ENCODE measurements around the gene ANKS1B.
"Not testable (repeated sequence)": the region's sequence is repeated elsewhere in the genome, so short reads cannot be mapped to it uniquely, and the experiment has no call there.

ANKS1B gene

GRCh38 chr12:99005601-99006000 is 979.1 kb downstream of the ANKS1B start:
- DNase-seq (ENCODE audit: low spot score): no peak

GRCh38 chr12:99004799-99005466 is 979.8 kb downstream of the ANKS1B start:
- no peak for DNase-seq (ENCODE audit: low spot score)

DNA sequence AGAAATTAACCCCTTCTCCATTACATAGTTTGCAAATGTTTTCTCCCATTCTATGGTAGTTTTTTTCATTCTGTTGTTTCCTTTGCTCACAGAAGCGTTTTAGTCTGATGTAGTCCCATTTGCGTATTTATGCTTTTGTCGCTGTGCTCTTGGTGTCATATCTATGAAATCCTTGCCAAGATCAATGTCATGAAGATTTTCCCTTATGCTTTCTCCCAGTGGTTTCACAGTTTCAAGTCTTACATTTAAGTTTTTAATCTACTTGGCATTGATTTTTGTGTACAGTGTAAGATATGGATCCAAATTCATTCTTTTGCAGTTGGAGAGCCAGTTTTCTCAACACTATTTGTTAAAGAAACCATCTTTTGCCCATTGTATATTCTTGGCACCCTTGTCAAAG is 982.0 kb downstream of the ANKS1B start:
- DNase-seq (ENCODE audit: low spot score): no peak

GRCh38 chr12:99002156-99002555 is 982.6 kb downstream of the ANKS1B start:
- no peak for DNase-seq (ENCODE audit: low spot score)

- DNase-seq (ENCODE audit: low spot score): no peak
These were observed 985.2 kb downstream of the ANKS1B start for GRCh38 chr12:98999559-98999958.

GRCh38 chr12:98998697-98999299 is 985.9 kb downstream of the ANKS1B start:
- DNase-seq (ENCODE audit: low spot score): peak; percentile 42

DNA sequence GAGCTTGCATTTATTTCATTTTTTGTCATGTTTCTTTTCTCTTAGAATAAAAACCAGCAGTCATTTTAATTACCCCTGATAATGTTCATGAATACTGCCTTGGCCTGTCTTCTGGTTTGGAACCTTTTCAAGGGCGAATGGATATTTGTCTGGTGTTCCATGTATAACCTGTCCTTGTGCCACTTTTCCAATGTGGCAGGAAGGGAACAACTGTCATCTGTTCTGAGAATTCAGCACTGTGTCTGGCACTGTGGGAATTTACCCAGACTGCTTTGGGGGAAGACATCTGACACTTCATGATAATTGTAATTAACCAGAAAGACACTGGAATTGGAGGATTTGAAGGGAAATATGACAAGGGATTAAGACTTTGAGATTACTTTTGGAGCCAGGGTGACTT is 986.8 kb downstream of the ANKS1B start:
- DNase-seq (ENCODE audit: low spot score): no peak

DNA sequence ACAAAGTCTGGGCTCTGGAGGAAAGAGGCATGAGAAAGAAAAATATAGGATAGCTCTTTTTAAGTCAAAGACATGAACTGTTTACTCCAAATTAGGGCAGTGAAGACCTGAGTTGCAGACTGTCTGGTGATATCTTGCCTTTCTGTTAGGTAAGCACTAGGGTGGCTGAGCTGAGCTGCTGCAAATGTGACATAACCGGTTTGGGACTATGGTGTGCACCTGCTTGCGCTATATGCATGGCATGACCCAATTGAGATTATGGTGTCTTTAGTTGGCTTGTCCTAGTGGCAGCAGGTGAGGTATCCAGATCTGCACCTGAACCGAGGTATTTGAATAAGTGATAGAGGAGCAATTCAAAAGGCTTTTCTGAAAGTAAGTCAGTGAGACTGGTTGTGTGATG is 994.1 kb downstream of the ANKS1B start:
- no peak for DNase-seq (ENCODE audit: low spot score)

DNA sequence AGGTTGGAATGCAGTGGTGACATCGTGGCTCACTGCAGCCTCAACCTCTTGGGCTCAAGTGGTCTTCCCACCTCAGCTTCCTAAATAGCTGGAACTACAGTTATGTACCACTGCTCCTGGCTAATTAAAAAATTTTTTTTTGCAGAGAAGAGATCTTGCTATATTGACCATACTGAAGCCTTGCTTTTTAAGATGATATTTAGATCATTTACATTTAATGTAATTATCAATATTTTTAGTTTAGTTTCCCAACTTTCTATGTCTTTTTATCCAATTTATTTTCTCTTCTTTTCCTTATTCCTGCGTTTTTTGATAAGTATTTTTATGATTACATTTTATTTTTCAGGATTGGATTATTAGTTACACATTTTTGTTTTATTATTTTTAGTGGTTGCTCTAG is 999.6 kb downstream of the ANKS1B start:
- DNase-seq (ENCODE audit: low spot score): no peak

GRCh38 chr12:98983647-98984046 is 1001.1 kb downstream of the ANKS1B start:
- DNase-seq (ENCODE audit: low spot score): no peak

GRCh38 chr12:98980508-98980907 is 1004.2 kb downstream of the ANKS1B start:
- DNase-seq (ENCODE audit: low spot score): no peak

GRCh38 chr12:98977186-98977585 is 1007.5 kb downstream of the ANKS1B start:
- DNase-seq (ENCODE audit: low spot score): no peak

DNA sequence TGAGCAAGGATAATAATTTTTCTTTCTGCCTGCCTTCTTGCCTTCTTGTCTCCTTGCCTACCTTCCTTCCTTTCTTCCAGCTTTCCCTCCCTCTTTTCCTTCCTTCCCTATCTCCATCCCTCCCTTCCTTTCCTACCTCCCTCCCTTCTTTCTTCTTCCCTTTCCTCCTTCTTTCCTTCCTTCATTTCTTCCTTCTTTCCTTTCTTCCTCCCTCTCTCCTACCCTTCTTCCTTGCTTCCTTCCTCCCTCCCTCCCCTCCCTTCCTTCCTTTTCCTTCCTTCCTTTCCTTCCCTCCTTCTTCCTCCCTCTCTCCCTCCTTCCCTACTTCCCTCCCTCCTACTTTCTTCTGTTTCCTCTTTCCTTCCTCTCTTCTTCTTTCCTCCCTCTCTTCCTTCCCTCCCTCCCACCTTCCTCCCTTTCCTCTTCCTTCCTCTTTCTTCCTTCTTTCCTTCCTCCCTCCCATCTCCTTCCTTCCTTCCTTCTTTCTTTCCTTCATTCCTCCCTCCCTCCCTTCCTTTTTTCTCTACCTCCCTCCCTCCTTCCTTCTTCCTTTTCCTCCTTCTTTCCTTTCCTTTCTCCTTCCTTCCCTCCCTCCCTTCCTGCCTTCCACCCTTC is 1009.9 kb downstream of the ANKS1B start:
- DNase-seq (ENCODE audit: low spot score): no peak

GRCh38 chr12:98973395-98973794 is 1011.3 kb downstream of the ANKS1B start:
- DNase-seq (ENCODE audit: low spot score): peak; percentile 73

- DNase-seq (ENCODE audit: low spot score): no peak
These were observed 1013.8 kb downstream of the ANKS1B start for GRCh38 chr12:98970950-98971349.

DNA sequence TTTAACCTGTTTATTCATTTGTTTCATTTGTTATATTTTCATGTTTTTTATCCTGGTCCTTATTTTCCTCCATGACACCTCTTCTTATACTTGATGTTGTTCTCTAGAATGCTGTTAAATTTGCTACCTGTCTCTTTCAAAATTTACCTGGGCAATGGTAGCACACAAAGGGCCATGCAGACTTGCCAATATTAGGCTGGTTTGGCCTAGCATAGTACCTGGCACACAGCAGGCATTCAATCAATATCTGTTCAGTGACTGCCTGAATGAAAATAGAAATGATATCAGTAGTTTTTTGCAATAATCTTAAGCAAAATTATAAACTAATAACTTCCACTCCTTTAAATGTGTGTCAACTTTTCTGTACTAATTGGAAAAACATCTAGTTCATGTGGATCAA is 1014.5 kb downstream of the ANKS1B start:
- no peak for DNase-seq (ENCODE audit: low spot score)

DNA sequence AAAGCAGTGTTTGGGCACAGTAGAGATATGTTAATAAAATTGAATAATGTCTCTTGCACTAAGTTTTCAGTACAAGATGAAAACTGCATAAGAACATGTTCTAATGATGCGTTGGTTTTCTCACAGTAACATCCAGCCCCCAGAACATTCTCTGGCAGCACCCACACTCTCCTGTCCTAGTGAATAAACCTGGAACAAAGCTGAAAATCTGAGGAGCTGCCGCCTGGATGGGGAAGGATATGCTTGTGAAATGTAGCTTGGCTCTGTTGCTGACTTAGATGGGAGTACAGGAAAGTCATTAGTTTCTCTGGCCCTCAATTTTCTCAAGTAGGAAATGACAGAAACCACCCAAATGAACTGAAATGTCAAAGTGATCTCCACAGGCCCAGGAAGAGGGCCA is 1015.8 kb downstream of the ANKS1B start:
- DNase-seq (ENCODE audit: low spot score): no peak

- not testable (repeated sequence) for DNase-seq (ENCODE audit: low spot score)
These were observed 1027.6 kb downstream of the ANKS1B start for GRCh38 chr12:98957135-98957534.

DNA sequence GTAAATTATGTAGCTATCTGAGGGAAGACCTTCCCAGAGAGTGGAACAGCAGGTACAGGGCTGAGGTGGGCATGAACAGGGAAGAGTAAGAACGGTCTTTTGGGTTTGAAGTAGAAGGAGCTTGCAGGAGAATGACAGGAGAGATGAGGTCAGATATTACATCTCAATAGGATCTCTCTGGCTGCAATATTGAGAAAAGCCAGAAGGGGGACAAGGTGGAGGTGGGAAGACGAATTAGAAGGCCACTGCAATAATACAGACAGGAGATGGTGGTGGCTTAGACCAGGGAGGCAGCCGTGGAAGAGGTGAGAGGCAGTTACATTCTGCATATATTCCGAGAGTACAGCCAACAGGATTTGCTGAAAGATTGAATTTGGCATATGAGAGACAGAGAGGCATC is 1029.5 kb downstream of the ANKS1B start:
- peak; percentile 36 for DNase-seq (ENCODE audit: low spot score)

DNA sequence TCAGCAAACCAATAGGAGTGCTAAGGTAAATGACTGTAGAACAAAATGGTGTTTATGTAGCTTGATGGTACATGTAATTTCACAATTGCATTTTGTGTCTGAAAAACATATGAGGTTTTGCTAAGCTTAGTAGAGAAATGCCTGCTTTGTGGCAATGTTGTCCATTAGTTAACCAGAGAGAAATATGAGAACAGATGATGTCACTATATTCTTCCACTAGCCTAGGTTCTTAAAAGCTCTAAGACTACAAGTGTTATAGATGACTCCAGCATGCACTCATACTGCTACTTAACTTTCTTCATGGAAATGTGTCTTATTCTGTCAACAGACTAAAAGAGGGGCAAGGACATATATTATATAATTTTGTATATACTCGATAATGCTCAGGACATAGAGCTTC is 1030.2 kb downstream of the ANKS1B start:
- no peak for DNase-seq (ENCODE audit: low spot score)

- no peak for DNase-seq (ENCODE audit: low spot score)
These were observed 1033.3 kb downstream of the ANKS1B start for GRCh38 chr12:98951406-98951805.

- no peak for DNase-seq (ENCODE audit: low spot score)
These were observed 1036.3 kb downstream of the ANKS1B start for GRCh38 chr12:98948343-98948949.

DNA sequence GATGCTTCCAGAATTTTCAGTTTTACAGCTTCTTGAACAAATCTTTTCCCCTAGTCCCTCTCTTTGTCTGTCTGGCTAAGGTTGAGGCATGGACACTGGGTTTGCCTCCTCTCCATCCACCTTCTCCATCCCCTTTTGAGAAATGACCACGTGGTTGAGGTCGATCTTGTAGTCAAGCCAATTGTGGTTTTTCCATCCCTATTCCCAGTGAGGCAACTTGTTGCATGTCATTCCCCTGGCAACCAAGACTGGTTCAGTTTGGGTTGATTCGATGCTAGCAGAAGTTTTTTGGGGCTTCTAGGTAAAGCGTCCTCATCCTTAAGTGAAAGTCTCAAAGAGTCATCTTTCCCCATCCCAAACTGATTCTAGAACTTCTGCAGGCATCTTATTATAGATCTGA is 1038.9 kb downstream of the ANKS1B start:
- DNase-seq (ENCODE audit: low spot score): no peak
